Hepatocyte (in vitro differentiated cells): ENCODE data around the gene POU2AF3. TPM values are rescaled to one million over a fixed set of nuclear protein-coding genes. Genes with fewer than 3 reads are reported as not detected.

Source experiments
- DNase-seq: peaks from one replicate; pipeline ENCODE4 v3.0.0-alpha.2; 2016; ENCODE audit warnings: low spot score
- H2AFZ ChIP-seq: fragments of 200-600 bp; sonication (generic); 2 replicates; pipeline ENCODE4 v1.6.0; 2016; ENCODE audit warnings: antibody characterized with exemption, mild to moderate bottlenecking
- H3K27ac ChIP-seq: fragments of 200-600 bp; sonication (generic); 2 replicates; pipeline ENCODE4 v1.5.1; 2016; ENCODE audit warnings: mild to moderate bottlenecking
- H3K27me3 ChIP-seq: fragments of 200-600 bp; sonication (generic); 2 replicates; pipeline ENCODE4 v1.6.1; 2016
- H3K36me3 ChIP-seq: fragments of 200-600 bp; sonication (generic); replicated peaks from 2 replicates; pipeline ENCODE4 v1.5.1; 2016; ENCODE audit warnings: low read depth; ENCODE audit not compliant: insufficient read depth
- H3K4me1 ChIP-seq: fragments of 200-600 bp; sonication (generic); 2 replicates; pipeline ENCODE4 v1.5.1; 2016; ENCODE audit warnings: mild to moderate bottlenecking, moderate library complexity; ENCODE audit not compliant: insufficient read depth
- H3K4me2 ChIP-seq: fragments of 200-600 bp; sonication (generic); 2 replicates; pipeline ENCODE4 v1.6.0; 2016
- H3K4me3 ChIP-seq: fragments of 200-600 bp; sonication (generic); 2 replicates; pipeline ENCODE4 v1.5.1; 2016; ENCODE audit warnings: mild to moderate bottlenecking
- H3K79me2 ChIP-seq: fragments of 200-600 bp; sonication (generic); 2 replicates; pipeline ENCODE4 v1.6.0; 2017; ENCODE audit warnings: mild to moderate bottlenecking
- H3K9me2 ChIP-seq: fragments of 200-600 bp; sonication (generic); replicated peaks from 2 replicates; pipeline ENCODE4 v1.6.0; 2017; ENCODE audit warnings: mild to moderate bottlenecking; ENCODE audit not compliant: insufficient read depth
- H3K9me3 ChIP-seq: fragments of 200-600 bp; sonication (generic); 2 replicates; pipeline ENCODE4 v1.5.1; 2016; ENCODE audit warnings: low read depth, mild to moderate bottlenecking
- H4K20me1 ChIP-seq: fragments of 200-600 bp; sonication (generic); 2 replicates; pipeline ENCODE4 v1.6.0; 2016; ENCODE audit warnings: mild to moderate bottlenecking; ENCODE audit not compliant: insufficient read depth, poor library complexity, severe bottlenecking
- EZH2 ChIP-seq: fragments of 200-600 bp; sonication (generic); IDR thresholded peaks from 2 replicates; pipeline ENCODE4 v1.6.1; 2016; ENCODE audit warnings: antibody characterized with exemption, mild to moderate bottlenecking, borderline replicate concordance
- EZH2phosphoT487 ChIP-seq: fragments of 200-600 bp; sonication (generic); IDR thresholded peaks from one replicate; pipeline ENCODE4 v1.6.1; 2018; ENCODE audit warnings: antibody characterized with exemption, mild to moderate bottlenecking, low read depth, moderate library complexity; ENCODE audit not compliant: unreplicated experiment, severe bottlenecking
- WGBS: methylation state at CpG from one replicate; pipeline ENCODE4 v1.1.6; 2016; ENCODE audit warnings: low lambda C conversion rate; ENCODE audit errors: missing lambda C conversion rate; 5-methylcytosine and 5-hydroxymethylcytosine counted together
- polyA plus RNA-seq: library from polyadenylated mRNA; unstranded; fragments of >200 nt; fragmentation: Nextera tagmentation; extraction: Ambion mirVana; gene quantifications from 2 replicates; pipeline ENCODE4 v1.2.1, GENCODE V29; 2016
- total RNA-seq: library from RNA; depleted of rRNA; stranded (reverse); fragments of >200 nt; gene quantifications from 2 replicates; pipeline ENCODE4 v1.2.3, GENCODE V29; 2014
- TF ChIP-seq, protein P1 (sequence below): fragments of 200-600 bp; sonication (generic); IDR thresholded peaks from 2 replicates; pipeline ENCODE4 v1.5.1; 2016; ENCODE audit warnings: antibody characterized with exemption, mild to moderate bottlenecking; ENCODE audit not compliant: poor library complexity

Gene POU2AF3
- total and polyA plus RNA-seq, 2 experiments from 2014 or later: 2.5 to 3.0 TPM

GRCh38 chr11:111301842-111302118 is 3.4 kb downstream of the POU2AF3 start:
- 94% methylated on average over 3 of the region's 3 CpGs for WGBS
- Histone ChIP-seq H3K9me3 (no peaks in the 10 kb centered on the region), H3K4me3 (no peak overlapping the region), H3K27ac (no peak overlapping the region), H3K9me2 (no peaks in the 10 kb centered on the region), H4K20me1 (no peaks in the 10 kb centered on the region), H3K4me2 (no peak overlapping the region), H3K79me2 (no peaks in the 10 kb centered on the region), H3K27me3 (peaks cover 7% of the 10 kb centered on the region), H3K4me1 (peaks cover 17% of the 10 kb centered on the region), H3K36me3 (no peaks in the 10 kb centered on the region), H2AFZ (no peak overlapping the region)
- TF ChIP-seq, protein P1, sequence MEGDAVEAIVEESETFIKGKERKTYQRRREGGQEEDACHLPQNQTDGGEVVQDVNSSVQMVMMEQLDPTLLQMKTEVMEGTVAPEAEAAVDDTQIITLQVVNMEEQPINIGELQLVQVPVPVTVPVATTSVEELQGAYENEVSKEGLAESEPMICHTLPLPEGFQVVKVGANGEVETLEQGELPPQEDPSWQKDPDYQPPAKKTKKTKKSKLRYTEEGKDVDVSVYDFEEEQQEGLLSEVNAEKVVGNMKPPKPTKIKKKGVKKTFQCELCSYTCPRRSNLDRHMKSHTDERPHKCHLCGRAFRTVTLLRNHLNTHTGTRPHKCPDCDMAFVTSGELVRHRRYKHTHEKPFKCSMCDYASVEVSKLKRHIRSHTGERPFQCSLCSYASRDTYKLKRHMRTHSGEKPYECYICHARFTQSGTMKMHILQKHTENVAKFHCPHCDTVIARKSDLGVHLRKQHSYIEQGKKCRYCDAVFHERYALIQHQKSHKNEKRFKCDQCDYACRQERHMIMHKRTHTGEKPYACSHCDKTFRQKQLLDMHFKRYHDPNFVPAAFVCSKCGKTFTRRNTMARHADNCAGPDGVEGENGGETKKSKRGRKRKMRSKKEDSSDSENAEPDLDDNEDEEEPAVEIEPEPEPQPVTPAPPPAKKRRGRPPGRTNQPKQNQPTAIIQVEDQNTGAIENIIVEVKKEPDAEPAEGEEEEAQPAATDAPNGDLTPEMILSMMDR: no peak
- TF ChIP-seq EZH2phosphoT487 (no peak), EZH2 (no peak)
- DNase-seq: no peak

- Histone ChIP-seq H2AFZ (no peak overlapping the region), H3K4me1 (peaks cover 17% of the 10 kb centered on the region), H4K20me1 (no peaks in the 10 kb centered on the region), H3K4me2 (no peak overlapping the region), H3K9me2 (no peaks in the 10 kb centered on the region), H3K27ac (peak overlapping the region; percentile 9), H3K36me3 (no peaks in the 10 kb centered on the region), H3K4me3 (no peak overlapping the region), H3K79me2 (no peaks in the 10 kb centered on the region), H3K27me3 (peaks cover 7% of the 10 kb centered on the region), H3K9me3 (no peaks in the 10 kb centered on the region)
- WGBS: 62% methylated on average over 3 of the region's 3 CpGs
- no peak for TF ChIP-seq EZH2
- TF ChIP-seq EZH2phosphoT487: no peak
- TF ChIP-seq, protein P1: no peak
- no peak for DNase-seq
These were observed 4.0 kb downstream of the POU2AF3 start for GRCh38 chr11:111302298-111302697.

DNA sequence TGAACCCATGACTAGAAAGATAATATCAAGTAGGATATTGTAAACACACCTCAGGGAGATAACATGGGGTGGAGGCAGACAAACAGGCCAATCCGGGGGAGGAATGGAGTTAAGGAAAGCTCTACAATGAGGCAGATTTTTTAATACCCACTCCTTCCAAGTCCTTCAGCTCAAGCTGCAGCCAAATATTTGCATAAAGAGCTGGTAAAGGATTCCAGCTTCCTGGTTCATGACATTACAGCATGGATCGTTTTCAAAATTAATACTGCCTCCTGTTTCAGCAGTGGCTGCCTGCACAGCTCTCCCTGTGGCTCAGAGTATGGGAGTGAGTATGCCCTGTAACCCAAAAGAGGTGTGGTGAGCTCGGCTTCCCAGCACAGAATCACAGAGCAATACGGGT is 5.1 kb downstream of the POU2AF3 start:
- Histone ChIP-seq H3K27me3 (peaks cover 5% of the 10 kb centered on the region), H3K4me1 (peaks cover 19% of the 10 kb centered on the region), H2AFZ (no peak overlapping the region), H3K4me3 (no peak overlapping the region), H3K9me3 (no peaks in the 10 kb centered on the region), H4K20me1 (no peaks in the 10 kb centered on the region), H3K9me2 (no peaks in the 10 kb centered on the region), H3K79me2 (no peaks in the 10 kb centered on the region), H3K4me2 (peak overlapping the region; percentile 17), H3K36me3 (no peaks in the 10 kb centered on the region), H3K27ac (peak overlapping the region; percentile 9)
- peak; percentile 28 for DNase-seq
- TF ChIP-seq, protein P1: no peak
- TF ChIP-seq EZH2 (no peak), EZH2phosphoT487 (no peak)
- WGBS: 20% methylated on average over 4 of the region's 4 CpGs

GRCh38 chr11:111305162-111305802 is 6.9 kb downstream of the POU2AF3 start:
- Histone ChIP-seq H3K9me3 (no peaks in the 10 kb centered on the region), H3K36me3 (no peaks in the 10 kb centered on the region), H3K9me2 (no peaks in the 10 kb centered on the region), H3K27me3 (peaks cover 1% of the 10 kb centered on the region), H2AFZ (no peak overlapping the region), H3K27ac (no peak overlapping the region), H3K4me2 (no peak overlapping the region), H3K4me1 (peaks cover 16% of the 10 kb centered on the region), H3K4me3 (no peak overlapping the region), H3K79me2 (no peaks in the 10 kb centered on the region), H4K20me1 (no peaks in the 10 kb centered on the region)
- TF ChIP-seq, protein P1: no peak
- WGBS: 80% methylated on average over 5 of the region's 5 CpGs
- no peak for DNase-seq
